KBM-7 (cell line): ENCODE results near the gene LMO4.

Experiments used
- DNase-seq: peaks from one replicate; pipeline ENCODE4 v3.0.0-alpha.2; 2015
- in situ Hi-C: fragments of 300-500 bp; cut with MboI; formaldehyde crosslinking; loops from 2 replicates; pipeline ENCODE4 v1.14.3; 2020; ENCODE audit warnings: low sequenced_read_pairs, low pct_unique_long_range_greater_than_20kb, mixed read lengths

The LMO4 gene

GRCh38 chr1:87348341-87349019 lies 19.8 kb downstream of the LMO4 start:
- in situ Hi-C loops = no loop called here
- no peak for DNase-seq

GRCh38 chr1:87349036-87349435 lies 20.4 kb downstream of the LMO4 start:
- in situ Hi-C loops = no loop called here
- no peak for DNase-seq

GRCh38 chr1:87355894-87356293 lies 27.2 kb downstream of the LMO4 start:
- in situ Hi-C loops = no loop called here
- DNase-seq = no peak

GRCh38 chr1:87356591-87356990 lies 27.9 kb downstream of the LMO4 start:
- DNase-seq = no peak
- in situ Hi-C loops = no loop called here

DNA sequence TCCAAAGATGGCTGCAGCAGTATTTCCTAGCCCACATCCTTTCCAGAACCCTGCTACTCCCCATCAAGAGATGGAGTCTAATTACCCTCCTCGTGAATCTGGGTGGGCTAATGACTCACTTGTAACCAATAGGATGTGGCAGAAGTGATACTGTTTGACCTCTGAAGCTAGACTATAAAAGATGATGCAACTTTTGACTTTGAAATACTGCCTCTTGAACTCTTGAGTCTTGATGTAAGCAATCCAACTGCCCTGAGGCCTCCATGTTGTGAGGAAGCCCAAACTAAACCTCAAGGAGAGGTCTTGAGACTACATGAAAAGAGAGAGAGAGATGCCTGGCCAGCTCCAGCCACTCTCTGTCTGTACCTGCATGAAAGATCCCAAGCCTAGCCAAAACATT lies 29.5 kb downstream of the LMO4 start:
- in situ Hi-C loops = no loop called here
- no peak for DNase-seq

- in situ Hi-C loops = no loop called here
- no peak for DNase-seq
These were observed 30.9 kb downstream of the LMO4 start for GRCh38 chr1:87359586-87359985.

DNA sequence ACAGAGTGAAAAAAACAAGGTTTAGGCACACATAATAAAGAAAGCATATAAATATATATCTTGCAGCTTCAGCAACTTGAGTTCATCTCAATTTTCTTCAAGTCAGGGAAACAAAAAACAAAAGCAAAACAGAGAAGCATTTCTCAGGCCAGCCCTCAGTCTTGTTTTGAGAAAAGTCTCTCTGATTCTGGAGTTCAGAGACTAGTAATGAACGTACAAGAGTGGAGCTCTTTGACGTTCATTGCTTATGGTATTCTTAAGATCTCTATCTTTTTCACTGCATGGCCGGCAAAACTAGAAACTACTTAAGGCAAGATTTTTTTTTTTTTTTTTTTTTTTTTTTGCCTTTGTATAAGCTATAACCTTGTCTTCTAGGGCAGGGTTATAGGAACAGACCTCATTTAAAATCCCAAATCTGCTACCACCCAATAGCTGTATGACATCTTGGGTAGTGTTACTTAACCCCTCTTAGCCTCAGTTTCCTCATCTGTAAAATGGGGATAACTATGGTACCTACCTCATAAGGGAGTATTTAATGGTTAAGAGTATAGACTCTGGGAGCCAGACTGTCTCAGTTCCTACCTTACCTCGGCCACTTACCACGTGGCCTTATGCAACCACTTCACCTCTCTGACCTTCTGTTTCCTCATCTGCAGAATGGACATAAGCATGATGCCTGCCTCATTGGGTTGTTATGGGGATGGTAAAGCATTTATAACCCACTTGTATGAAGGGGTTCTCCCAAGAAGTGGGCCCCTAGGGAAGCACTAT lies 33.6 kb downstream of the LMO4 start:
- no peak for DNase-seq
- in situ Hi-C loops = no loop called here

- in situ Hi-C loops = no loop called here
- DNase-seq = no peak
These were observed 34.2 kb downstream of the LMO4 start for GRCh38 chr1:87362834-87363426.

GRCh38 chr1:87367549-87367948 lies 38.9 kb downstream of the LMO4 start:
- in situ Hi-C loops = no loop called here
- DNase-seq = no peak

GRCh38 chr1:87368907-87369306 lies 40.2 kb downstream of the LMO4 start:
- in situ Hi-C loops = no loop called here

GRCh38 chr1:87369736-87370478 lies 41.2 kb downstream of the LMO4 start:
- DNase-seq = no peak
- in situ Hi-C loops = no loop called here

More at GRCh38 chr1:87368907-87369306, 40.2 kb downstream of the LMO4 start:
- DNase-seq = no peak

GRCh38 chr1:87370544-87370943 lies 41.9 kb downstream of the LMO4 start:
- no peak for DNase-seq
- in situ Hi-C loops = no loop called here

DNA sequence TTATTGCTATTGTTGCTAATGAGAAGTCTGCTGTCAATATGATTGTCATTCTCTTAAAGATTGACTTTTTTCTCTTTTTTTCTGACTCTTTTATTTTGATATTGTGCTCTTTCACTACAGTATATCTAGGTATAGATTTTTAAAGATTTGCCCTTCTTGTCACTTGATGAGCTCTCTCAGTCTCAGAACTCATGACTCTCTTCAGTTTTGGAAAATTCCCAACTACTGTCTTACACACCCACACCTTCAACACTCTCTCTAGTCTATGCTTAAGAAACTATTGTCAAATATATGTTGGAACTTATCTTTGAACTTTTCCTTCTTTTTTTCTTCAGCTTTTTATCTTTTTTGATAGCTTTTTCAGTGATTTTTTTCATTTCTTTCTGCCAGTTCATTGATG lies 50.6 kb downstream of the LMO4 start:
- in situ Hi-C loops = no loop called here

DNA sequence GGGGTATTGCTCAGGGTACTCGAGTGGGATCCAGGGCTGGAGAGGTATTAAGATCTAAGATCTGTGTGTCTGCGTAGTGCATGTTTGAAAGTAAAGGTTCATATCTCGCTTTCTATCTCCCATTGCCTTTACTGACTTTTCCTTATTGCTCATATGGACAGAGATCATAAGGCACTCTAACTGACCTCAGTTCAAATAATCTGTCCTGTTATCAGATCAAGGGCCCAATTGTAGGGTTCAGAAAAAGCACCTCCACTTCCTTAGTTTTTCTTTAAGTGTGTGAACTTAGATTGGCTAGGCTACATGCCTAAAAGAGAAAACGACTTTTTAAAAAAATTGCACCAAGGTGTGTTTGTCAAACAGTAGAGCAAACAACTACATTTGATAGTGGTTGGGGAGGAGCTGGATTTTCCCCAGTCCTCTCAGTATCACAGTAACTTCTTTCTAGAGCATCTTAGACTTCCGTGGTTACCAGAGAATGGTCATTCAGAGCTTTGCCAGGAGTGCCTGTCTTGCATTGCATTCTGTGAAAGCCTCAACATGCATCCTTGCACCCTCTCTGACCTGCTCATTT lies 57.6 kb downstream of the LMO4 start:
- no peak for DNase-seq
- in situ Hi-C loops = no loop called here

More for the DNA sequence above, 50.6 kb downstream of the LMO4 start:
- DNase-seq = no peak

- no peak for DNase-seq
- in situ Hi-C loops = no loop called here
These were observed 59.7 kb downstream of the LMO4 start for GRCh38 chr1:87388411-87388810.

DNA sequence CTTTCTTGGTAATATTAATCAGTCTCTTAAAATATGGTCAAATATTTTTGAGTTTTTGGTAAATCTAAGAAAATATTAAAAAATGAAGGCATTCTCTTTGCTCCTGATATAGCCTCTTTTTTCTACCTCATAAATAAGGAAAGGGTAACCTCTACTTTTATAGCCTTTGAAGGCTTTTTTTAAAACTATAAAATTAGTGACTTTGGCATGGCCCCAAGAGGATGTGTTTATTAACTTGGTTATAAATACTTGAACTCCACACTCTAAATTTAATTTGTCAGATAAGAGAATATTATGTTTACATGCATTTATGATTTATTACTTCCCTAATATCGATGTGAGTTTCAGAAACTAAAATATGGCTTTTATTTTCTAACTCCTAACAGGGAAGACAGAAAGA lies 60.3 kb downstream of the LMO4 start:
- in situ Hi-C loops = no loop called here
- DNase-seq = no peak

DNA sequence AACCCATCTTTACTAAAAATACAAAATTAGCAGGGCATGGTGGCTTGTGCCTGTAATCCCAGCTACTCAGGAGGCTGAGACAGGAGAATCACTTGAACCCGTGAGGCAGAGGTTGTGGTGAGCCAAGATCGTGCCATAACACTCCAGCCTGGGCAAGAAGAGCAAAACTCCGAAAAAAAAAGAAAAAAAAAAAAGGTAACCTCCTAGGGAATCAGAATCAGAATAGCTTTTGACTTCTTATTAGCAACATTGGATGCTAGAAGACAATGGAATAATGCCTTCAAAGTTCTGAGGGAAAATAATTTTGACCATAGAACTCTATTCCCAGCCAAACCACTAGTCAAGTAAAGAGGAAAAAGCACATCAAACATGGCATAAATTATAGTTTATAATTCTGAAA lies 60.9 kb downstream of the LMO4 start:
- no peak for DNase-seq
- in situ Hi-C loops = no loop called here

GRCh38 chr1:87392248-87393192 lies 63.8 kb downstream of the LMO4 start:
- in situ Hi-C loops = no loop called here
- DNase-seq = no peak
